Testis (tissue), 3 donors: ENCODE measurements around the gene RRAGB. TPM values are rescaled to one million over a fixed set of nuclear protein-coding genes. Genes with fewer than 3 reads are reported as not detected.
"Not testable (repeated sequence)": the region's sequence is repeated elsewhere in the genome, so short reads cannot be mapped to it uniquely, and the experiment has no call there.

Experiments used
- DNase-seq: peaks from one replicate; pipeline ENCODE4 v3.0.0-alpha.2; 2019
- H3K27ac ChIP-seq, 2 donors: fragments of 200-600 bp; sonication (generic); one replicate each; pipeline ENCODE4 v1.5.1; 2019
- H3K27me3 ChIP-seq: fragments of 200-600 bp; sonication (generic); one replicate; pipeline ENCODE4 v1.5.1; 2019
- H3K36me3 ChIP-seq: fragments of 200-600 bp; sonication (generic); one replicate; pipeline ENCODE4 v1.5.1; 2017; ENCODE audit warnings: low read depth; ENCODE audit errors: missing control alignments
- H3K4me1 ChIP-seq: fragments of 200-600 bp; sonication (generic); one replicate; pipeline ENCODE4 v1.5.1; 2019
- H3K4me3 ChIP-seq, 2 donors: fragments of 200-600 bp; sonication (generic); one replicate each; pipeline ENCODE4 v1.5.1; 2017 to 2019
- H3K9me3 ChIP-seq: fragments of 200-600 bp; sonication (generic); one replicate; pipeline ENCODE4 v1.5.1; 2017
- CTCF ChIP-seq, 3 experiments: fragments of 450-650 bp in 2 of 3; fragments of 200-600 bp in 1 of 3; sonication (generic) in 1 of 3; IDR thresholded peaks; one replicate each; pipeline ENCODE4 v1.5.1; 2016 to 2019; ENCODE audit warnings: antibody characterized with exemption in 3 of 3, mild to moderate bottlenecking in 2 of 3, moderate library complexity in 1 of 3
- POLR2A ChIP-seq: fragments of 450-650 bp; IDR thresholded peaks from one replicate; pipeline ENCODE4 v1.6.1; 2017; ENCODE audit warnings: antibody characterized with exemption, mild to moderate bottlenecking, moderate library complexity
- WGBS, 2 donors: methylation state at CpG; one replicate each; pipeline ENCODE4 v1.1.5; 2018; 5-methylcytosine and 5-hydroxymethylcytosine counted together
- intact Hi-C: fragments of 100-400 bp; cut with DNase I; formaldehyde crosslinking; loops from one replicate; pipeline ENCODE4 v1.15.1; 2023; ENCODE audit warnings: low total_unique reads
- polyA plus RNA-seq: library from polyadenylated mRNA; stranded (reverse); fragments of 350-450 nt; fragmentation: Illumina TruSeq; extraction: RNeasy Lipid Tissue Mini Kit (QIAGEN cat#74804); gene quantifications from one replicate; pipeline ENCODE4 v1.2.3, GENCODE V29; 2014; ENCODE audit warnings: low read depth, low replicate concordance; ENCODE audit not compliant: insufficient read depth
- total RNA-seq, 2 donors: library from RNA; depleted of rRNA; stranded (reverse); fragments of >200 nt; gene quantifications; one replicate each; pipeline ENCODE4 v1.2.3, GENCODE V29; 2016

The RRAGB gene
- total and polyA plus RNA-seq, 3 donors from 2014 or later: 25.0 to 33.6 (median 33.2) TPM

- H3K27ac ChIP-seq: no peak overlapping the region
- DNase-seq: no peak
- H3K4me3 ChIP-seq: no peak overlapping the region
- no peaks in the 10 kb centered on the region for H3K36me3 ChIP-seq
- no peak for TF ChIP-seq CTCF (IDR thresholded peaks at IDR 0.05)
- TF ChIP-seq POLR2A: no peak
- no peaks in the 10 kb centered on the region for H3K27me3 ChIP-seq
- WGBS, 2 donors: 66 to 78% methylated on average over 4 of the region's 5 CpGs
- H3K9me3 ChIP-seq: no peaks in the 10 kb centered on the region
- H3K4me1 ChIP-seq: no peaks in the 10 kb centered on the region
- intact Hi-C loops: no loop called here
Observed at GRCh38 chrX:55702671-55703070, 14.9 kb upstream of the RRAGB start.

GRCh38 chrX:55703436-55703835, 14.1 kb upstream of the RRAGB start:
- H3K4me3 ChIP-seq, H3K9me3 ChIP-seq, H3K4me1 ChIP-seq, H3K36me3 ChIP-seq, H3K27me3 ChIP-seq, H3K27ac ChIP-seq, intact Hi-C loops, DNase-seq: not testable (repeated sequence)
- WGBS, 2 donors: 70 to 81% methylated on average over 2 of the region's 2 CpGs

GRCh38 chrX:55705066-55705465, 12.5 kb upstream of the RRAGB start:
- H3K4me1 ChIP-seq, H3K27ac ChIP-seq, H3K4me3 ChIP-seq, H3K9me3 ChIP-seq, H3K27me3 ChIP-seq, H3K36me3 ChIP-seq, DNase-seq, intact Hi-C loops: not testable (repeated sequence)
- WGBS, 2 donors: 62 to 77% methylated on average over 5 of the region's 5 CpGs

GRCh38 chrX:55709735-55710134, 7.8 kb upstream of the RRAGB start:
- Histone ChIP-seq H3K9me3 (no peaks in the 10 kb centered on the region), H3K27ac (no peak overlapping the region), H3K4me3 (no peak overlapping the region), H3K27me3 (no peaks in the 10 kb centered on the region), H3K4me1 (no peaks in the 10 kb centered on the region), H3K36me3 (no peaks in the 10 kb centered on the region)
- no peak for DNase-seq
- TF ChIP-seq CTCF (IDR thresholded peaks at IDR 0.05) (no peak), POLR2A (no peak)
- 50 to 52% methylated on average over 1 of the region's 1 CpG for WGBS, 2 donors
- intact Hi-C loops: no loop called here

GRCh38 chrX:55710701-55711100, 6.8 kb upstream of the RRAGB start:
- intact Hi-C loops: no loop called here
- no peak for TF ChIP-seq CTCF (IDR thresholded peaks at IDR 0.05)
- no peak for TF ChIP-seq POLR2A
- DNase-seq: no peak
- Histone ChIP-seq H3K4me1 (no peaks in the 10 kb centered on the region), H3K27me3 (no peaks in the 10 kb centered on the region), H3K27ac (no peak overlapping the region), H3K9me3 (no peaks in the 10 kb centered on the region), H3K4me3 (no peak overlapping the region), H3K36me3 (no peaks in the 10 kb centered on the region)
- 39% methylated on average over 3 of the region's 3 CpGs; no CpG with 5 or more reads in 1 of the 2 donors for WGBS, 2 donors

- TF ChIP-seq CTCF (IDR thresholded peaks at IDR 0.05) (no peak), POLR2A (no peak)
- H3K27ac ChIP-seq: no peak overlapping the region
- no peaks in the 10 kb centered on the region for H3K36me3 ChIP-seq
- no peaks in the 10 kb centered on the region for H3K4me1 ChIP-seq
- WGBS, 2 donors: 36 to 56% methylated on average over 1 of the region's 1 CpG
- no peaks in the 10 kb centered on the region for H3K27me3 ChIP-seq
- no peak overlapping the region for H3K4me3 ChIP-seq
- H3K9me3 ChIP-seq: no peaks in the 10 kb centered on the region
- DNase-seq: no peak
- intact Hi-C loops: no loop called here
Observed at GRCh38 chrX:55713631-55714030, 3.9 kb upstream of the RRAGB start.
